NK-92 treated with Interleukin-12 subunit alpha and Interleukin-12 subunit beta, amount 100 ng/mL, for 24 hours (cell line): ENCODE measurements around the gene SPOCK1.

Experiments used
- DNase-seq: peaks from one replicate; lab custom pipeline; 2025; lab: John Stamatoyannopoulos, UW

The SPOCK1 gene

DNA sequence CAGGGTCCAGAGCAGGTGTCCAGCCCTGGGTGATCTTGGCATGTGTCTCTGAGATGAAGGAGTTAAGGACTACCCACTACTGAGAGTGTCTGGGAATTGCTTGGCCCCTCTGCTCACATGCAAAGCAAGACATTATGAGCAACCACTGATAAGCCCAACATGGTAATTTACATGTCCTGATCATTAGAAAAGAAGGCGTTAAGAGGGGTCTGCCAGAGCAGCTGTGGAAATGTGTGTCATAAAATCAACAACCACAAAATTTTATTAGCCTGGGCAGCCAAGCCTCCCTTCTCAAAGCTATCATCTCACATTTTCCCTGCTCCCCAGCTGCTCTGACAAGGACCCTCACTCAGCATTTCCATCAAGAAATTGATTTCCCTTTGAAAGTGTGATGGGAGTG is 351.0 kb downstream of the SPOCK1 start:
- DNase-seq, result no peak

DNA sequence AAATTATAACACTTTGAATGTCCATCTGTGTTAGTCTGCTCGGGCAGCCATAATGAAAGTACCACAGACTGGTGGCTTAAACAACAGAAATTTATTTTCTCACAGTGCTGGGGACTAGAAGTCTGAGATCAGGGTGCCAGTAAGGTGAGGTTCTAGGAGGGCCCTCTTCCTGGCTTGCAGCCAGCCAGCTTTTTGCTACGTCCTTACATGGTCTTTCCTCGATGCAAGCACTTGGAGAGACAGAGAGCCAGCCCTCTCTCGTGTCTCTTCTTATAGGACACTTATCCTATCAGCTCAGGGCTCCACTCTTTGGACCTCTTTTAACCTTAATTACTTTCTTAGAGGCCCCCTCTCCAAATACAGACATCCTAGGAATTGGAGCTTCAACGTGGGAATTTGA is 351.8 kb downstream of the SPOCK1 start:
- no peak for DNase-seq

DNA sequence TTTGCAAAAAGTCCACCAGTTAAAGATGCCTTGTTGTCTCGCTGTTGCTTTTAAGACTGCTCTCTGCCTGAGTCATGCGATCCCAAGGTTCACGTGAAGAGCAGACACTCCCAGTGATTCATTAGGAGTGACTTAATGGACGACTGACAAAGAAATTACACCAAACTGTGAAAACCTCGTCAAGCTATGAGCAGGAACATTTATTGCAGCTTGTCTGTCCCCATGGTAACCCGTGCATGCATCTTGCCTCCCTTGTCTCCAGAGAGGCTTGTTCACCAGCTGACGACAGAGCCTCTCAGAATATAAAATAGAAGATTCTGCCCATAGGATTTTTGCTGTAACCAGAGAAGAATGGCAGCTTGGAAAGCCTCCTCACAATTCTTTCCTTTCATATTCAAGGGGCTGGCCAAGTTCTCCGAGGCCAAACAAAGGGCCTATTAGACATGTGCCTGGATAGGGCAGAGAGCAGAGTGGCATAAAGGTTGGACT is 352.7 kb downstream of the SPOCK1 start:
- peak; percentile 36 for DNase-seq

DNA sequence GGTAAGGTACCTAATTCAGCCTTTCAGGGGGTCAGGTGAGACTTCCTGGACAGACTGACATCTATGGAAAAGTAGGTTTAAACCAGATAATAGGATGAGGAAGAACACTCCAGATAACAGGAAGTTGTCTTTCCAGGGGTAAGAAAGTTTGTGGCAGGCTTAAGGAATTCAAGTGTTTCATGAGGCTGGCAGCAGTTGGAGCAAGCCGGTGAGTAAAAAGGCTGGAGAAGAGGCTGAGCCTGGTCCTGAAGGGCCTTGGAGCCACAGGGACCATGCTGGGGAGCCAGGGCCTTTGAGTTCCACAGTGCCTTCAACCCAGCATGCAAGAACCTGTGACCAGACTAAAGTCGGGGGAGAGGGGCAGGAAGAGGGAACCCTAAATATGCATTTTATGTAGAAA is 353.4 kb downstream of the SPOCK1 start:
- no peak for DNase-seq

DNA sequence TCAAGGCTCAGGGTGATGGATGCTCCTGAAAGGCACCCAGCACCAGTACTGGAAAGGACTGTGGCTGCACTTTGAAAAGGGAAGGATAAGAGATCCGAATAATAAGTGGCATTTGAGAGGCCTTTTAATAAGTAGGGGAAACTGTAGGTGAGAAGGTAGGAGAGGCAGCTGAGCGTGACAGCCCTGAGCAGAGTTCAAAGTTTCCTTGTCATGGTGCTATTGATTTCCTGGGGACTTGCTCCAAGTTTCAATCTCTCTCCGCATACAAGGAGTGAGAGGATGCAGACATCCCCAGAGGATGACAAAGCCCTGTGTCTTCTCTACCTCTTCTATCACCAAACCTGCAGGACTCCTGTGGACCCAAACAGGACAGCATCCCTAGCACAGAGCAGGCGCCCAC is 354.5 kb downstream of the SPOCK1 start:
- no peak for DNase-seq

DNA sequence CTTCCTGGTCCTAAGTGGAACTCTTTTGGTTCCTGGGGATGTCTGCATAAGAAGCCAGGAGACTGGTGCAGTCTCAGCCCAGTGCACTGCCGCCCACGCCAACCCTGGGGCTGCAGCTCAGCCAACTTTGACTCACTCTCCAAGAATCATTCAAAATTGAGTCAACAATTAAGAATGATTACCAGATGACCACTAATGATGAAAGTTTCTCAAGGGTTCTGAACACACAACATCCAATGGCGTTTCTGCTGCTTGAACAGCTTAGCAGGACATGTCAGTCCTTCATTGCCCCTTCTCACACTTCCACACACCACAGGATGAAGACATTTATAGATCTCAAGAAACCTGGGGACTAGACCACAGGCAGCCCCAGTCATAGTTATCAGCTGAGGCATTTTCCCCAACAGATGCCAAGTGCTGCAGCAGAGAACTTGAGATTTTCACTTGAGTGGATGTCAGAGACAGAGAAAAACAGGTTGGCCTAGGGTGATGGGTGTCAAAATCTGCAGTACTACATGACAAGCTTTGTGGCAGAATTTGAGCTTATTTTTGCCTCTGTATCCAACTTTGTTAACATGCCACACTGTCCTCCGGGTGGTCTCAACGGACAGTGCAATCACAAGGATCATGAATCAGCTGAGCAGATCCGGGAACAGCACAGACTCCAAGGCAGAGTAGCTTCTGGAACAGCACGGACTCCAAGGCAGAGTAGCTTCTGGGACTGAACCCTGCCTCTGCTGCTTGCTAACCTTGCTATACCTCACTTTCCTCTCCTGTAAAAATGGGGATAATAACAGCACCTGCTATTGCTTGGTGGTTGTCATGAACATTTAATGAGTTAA is 356.1 kb downstream of the SPOCK1 start:
- no peak for DNase-seq

DNA sequence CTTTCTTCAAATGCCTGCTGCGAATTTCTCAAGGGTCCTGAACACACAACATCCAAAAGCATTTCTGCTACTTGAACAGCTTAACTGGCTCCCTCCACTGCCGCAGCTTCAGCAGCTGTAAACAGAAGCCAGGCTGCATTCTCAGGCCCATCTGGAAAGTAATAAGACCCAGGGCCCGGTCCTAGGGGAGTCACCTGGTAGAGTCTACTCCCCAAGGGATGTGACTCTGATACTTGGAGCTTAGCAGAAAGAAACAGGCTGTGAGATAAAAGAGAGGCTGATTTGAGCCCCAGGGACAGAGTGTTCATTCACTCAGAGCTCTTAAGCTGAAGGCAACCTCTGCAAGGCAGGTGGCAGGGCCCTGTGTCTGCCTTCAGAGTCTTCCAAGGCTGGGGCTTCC is 356.8 kb downstream of the SPOCK1 start:
- no peak for DNase-seq

DNA sequence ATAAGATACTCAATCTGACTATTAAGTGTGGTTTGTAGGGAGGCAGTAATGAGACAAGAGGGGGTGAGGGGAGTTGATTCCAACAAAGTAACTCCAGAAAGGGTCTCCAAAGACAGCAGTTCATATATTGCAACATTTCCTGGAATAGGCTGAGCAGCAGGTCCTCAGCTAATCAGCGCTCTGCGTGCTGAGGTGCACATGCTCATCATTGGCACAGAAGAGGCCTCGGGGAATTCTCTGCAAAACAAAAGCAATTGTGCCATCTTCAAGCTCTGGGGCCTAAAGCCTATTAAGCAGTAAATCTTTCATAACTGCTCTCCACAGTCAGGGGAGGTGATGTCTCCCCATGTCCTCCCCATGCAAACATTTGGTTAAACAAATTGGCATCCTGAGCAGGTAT is 357.3 kb downstream of the SPOCK1 start:
- no peak for DNase-seq

DNA sequence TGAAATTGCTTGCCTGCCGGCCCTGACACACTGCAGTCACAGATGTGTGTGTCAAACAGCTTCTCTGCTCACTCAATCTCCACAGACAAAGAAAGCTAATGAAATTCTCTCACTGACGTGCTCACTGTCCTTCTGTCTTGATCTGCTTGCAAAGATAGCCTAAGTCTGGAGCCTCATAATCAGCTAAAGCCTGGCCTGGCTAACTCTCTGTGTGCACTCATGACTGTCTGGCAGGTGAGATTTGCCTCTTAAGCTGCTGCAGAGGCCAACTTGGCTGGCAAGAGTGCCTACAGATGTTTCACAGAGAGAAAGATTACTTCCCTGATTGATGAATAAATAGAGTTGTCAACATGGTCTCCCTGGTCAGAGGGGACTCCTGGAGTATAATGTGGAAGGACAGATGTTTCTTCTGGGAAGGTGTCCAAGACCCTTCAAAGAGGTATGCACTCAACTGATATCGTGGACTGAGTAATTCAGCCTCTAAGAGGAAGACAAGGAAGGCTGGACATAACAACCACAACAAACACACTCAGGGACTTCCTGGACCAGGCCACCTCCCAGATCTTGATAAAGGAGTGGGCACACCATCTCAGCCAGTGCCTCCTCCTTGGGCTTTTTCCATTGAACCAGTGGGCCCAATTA is 362.0 kb downstream of the SPOCK1 start:
- DNase-seq, result no peak

DNA sequence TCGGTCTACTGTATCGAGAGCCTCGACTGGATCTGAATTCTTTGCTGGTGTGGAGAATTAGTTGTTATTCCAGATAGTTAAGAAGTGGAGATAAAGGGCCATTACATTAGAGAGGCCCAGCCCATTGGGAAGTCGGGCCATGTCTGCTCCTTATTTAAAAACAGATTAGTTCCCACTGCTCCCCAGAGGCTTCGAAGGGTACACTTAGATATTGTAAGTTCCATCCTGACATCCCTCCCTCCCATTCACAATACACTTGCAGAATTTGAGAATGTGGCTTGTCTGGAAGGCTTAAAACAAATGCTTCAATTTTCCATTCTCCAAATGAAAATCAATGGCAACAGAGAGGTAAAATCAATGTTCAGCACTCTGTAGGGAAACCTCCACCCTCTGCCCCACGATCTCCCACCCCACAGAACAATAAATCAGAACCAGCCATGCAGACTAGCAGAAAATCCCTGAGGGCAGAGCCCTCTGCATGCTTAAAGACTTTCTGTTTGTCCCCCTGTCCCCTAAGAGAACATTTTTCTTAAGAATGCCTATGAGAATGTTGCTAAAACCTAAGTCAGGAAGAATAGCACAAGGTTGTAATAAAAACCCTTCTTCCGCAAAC is 364.1 kb downstream of the SPOCK1 start:
- no peak for DNase-seq

DNA sequence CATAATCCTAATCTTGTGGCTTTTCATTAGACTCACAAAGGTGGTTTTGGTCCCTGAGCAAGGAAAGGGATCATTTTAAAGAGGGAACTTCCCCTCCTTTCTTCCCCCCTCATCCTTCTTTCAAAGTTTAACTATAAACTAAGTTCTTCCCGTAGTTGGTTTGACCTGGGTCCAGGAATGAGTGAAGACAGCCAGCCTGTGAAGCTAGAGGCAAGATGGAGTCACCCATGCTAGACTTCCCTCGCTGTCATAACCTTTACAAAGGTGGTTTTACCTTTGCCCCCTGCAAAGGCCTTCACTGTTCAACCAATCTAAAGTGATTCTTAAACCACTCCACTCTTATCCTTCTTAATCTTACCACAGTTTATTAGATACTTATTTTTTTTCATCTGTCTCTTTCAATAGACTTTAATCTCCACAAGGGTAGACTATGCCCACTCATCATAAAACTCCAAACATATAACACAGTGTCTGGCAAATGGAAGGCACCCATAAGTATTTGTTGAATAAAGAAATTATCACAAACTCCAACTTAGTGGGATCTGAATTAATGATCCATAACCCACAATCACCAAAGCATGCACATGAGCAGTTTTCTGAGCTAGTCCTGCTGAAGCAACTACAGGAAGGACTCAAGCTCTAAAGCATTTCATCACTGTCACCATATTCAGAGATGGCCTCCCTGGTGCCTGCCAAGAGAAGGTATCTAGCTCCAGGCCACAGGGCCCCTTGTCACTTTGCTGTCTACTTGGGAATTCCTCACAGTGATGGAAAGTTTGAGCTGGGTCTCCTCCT is 369.0 kb downstream of the SPOCK1 start:
- no peak for DNase-seq

DNA sequence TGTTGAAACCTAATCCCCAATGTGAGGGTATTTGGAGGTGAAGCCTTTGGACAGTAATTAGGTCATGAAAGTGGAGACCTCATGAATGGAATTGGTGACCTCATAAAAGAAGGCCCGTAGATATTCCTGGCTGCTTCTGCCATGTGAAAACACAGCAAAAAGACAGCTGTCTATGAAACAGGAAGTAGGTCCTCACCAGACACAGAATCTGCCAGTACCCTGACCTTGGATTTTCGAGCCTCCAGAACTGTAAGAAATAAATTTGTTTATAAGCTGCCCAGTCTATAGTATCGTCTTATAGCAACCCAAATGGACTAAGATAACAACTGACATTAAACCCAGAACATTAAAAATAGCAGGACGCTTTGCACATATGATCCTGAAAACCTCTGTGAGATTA is 371.1 kb downstream of the SPOCK1 start:
- no peak for DNase-seq

DNA sequence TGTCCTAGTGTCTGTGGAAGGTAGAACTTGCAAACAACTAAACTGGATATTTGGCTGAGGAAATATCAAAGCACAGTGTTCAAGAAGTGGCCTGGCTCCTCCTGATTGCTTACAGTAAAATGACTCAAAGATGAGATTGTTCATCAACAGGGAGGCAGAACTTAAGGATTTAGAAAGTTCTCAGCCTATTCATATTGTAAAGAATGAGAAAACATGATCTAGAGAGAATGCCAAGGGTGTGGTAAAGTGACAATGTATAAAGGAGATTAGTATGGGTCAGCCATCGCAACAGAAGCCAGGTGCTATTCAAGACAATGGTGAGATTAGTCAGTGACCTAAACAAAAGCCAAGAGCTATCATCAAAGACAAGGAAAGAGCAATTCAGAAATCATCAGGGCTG is 372.3 kb downstream of the SPOCK1 start:
- DNase-seq, result no peak

DNA sequence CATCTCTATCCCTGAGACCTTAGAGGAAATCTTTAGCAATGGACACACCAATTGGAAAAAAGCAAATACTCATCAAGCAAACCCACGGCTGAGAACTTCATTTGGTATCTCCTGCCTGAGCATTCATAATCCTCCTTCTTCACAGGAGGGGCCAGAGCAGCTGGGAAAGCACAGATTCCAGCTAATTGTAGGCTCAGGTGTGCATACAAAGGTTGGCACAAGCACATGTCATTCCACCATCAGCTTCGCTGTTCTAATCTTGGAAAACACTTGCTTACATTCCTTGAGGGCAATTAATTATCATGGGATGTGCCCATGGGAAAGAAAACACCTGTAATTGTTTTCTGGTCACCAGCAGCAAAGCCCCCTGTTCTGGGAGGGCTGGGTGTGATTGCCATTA is 376.6 kb downstream of the SPOCK1 start:
- DNase-seq, result no peak

DNA sequence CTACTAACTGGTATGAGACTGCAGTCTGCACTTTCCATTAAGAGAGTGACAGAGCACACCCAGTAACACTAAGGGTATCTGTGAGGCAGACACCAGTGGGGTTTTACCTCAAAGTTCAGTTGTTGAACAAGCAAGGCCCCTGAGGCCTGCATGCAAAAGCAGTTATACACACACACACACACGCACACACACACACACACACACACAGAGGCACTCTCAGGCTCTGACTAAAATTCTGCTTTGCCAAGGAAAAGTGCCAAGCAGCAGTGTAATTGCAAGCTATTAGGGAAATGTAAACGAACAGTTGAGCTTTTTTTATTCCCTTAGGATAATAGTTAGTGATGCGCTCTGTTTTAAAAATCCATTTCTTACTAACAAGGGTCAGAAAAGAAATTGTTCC is 377.1 kb downstream of the SPOCK1 start:
- no peak for DNase-seq

DNA sequence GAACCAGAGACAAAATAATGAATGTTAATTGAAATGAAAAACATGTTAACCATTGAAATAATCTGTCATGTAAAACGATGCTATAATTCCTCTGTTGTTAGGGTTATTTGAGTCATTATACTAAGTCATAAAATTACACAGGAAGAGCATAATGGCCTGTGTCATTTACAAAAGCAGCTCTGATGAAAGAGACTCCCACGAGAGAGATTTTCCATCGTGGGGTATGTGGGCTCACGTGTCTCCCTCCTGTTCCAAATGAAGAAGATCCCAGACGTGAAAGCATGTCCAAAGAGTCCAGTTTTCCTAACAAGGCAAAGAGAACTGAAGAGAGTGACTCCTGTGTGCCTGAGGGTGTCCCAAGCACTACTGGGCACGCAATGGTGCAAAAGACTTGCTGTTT is 379.8 kb downstream of the SPOCK1 start:
- DNase-seq, result no peak

DNA sequence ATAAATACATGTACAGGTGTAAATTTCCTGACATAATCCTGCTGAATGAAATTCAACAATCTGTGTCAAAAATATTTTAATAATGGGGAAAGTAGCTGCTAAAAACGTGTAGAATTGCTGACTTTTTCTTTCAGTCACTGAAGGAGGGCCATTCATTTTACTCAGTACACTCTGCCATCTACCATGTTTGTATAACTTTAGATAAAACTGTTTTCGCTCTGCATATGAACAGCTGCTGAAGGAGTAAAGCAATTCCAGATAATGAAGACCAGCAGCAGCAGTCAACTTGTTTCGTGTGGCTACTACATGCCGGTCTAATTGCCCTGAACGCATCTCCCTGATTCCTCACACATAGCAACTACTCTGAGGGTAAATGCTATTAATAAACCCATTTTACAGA is 380.5 kb downstream of the SPOCK1 start:
- no peak for DNase-seq

DNA sequence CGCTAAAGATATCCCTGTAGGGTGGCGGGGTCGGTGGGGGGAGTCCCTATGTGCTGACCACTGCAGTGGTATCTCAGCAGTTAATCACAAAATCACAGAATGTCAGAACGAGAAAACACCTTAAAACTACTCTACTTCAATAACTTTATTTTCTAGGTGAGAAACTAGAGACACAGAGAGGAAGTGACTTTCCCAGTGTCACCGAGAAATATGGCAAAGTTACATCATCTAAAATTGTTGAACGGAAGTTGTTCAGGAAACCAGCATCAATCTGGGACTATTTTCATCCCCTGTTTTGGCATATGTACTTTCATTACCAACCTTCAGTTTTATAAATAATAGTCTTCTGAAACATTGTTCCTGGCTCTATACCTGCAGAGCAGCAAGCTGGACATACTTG is 384.0 kb downstream of the SPOCK1 start:
- no peak for DNase-seq

DNA sequence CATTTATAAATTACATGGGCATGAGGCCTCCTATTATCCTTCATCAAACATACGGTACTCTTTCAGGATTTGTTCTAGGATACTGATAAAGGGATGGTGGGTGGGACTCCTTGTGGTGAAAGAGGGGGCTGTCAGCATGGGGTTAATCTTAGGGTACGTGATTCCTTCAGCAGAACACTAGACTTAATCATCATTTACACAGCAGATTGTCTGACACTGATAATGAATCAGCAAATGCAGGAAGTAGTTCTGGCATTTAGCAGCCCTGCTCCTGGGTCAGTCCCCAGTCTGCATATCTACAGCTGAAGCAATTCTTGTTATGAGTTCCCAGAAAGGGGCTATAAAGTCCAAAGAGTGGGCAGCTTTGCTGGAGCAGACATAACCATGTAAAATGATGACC is 384.6 kb downstream of the SPOCK1 start:
- no peak for DNase-seq

DNA sequence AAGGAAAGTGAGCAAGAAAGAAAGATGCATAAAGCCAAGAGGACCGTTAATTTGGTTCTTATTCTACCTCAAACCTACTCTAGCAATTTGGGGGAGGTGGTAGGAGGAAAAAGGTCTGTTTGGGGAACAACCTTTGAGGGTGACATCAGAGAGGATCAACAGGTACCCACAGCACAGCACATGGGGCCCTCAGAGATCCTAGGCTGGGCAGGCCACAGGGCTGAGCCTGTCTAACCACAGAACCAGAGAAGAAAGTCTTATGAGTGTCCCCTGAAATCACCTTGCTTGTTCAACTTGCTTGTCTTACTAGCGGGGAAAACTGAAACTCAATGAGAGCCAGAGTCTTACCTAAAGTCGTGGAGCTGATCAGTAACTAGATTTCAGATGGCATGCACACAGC is 385.2 kb downstream of the SPOCK1 start:
- no peak for DNase-seq

DNA sequence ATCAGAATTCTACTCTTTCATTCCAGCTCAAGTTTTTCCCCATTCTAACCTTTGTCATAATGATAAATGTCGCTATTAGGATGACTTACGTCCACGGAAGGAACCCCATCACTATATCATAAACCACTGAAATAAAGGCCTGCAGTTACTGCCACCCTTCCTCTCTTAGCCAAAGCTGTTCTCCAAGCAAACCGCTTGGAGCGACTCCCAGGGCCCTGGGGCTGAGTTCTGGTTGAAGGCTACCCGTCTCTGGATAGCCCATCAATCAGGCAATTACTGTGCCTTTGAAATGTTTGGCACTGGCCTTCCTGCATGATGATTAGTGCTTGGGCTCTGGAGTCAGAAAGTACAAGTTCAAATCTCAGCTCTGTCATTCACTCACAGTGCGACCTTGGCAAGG is 386.0 kb downstream of the SPOCK1 start:
- no peak for DNase-seq

DNA sequence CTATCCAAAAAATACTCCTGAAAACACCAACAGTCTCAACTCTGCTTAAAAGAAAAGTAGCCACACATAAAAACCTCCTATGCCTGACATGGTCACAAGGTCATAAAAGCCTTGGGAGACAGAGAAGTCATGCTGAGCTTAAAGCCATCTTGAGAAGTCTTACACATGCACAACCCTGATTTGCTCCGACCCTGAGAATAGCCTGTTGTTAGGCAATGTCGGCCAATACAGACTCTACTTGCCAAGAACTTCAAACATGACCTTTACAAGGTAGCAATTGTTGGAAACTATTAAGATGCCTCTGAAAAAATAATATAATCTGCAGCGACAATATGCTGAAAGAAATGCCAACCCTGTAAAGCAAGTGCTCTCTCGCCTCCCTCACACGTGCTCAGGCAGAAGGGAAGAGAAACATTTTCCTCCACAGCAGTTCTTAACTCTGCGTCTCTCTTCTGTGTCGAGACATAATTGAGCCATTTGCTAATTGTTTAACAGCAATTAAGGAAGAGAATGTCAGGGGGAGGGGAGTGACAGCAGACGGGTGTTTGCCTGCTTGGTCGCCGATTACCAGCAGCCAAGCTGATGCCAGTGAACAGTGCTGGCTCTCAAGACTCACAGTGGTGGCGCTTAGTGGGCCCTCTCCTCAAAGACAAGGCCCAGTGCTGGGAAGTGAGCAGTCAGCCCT is 393.6 kb downstream of the SPOCK1 start:
- no peak for DNase-seq
